ENCODE measurements around the gene ANK2.

Gene ANK2

GRCh38 chr4:113312529-113312928 is 263.1 kb downstream of the ANK2 start:
- Histone ChIP-seq H3K4me1 (ENCODE audit: control insufficient read depth in 1 of 2, insufficient read depth in 1 of 2, low read depth in 1 of 2, low read length in 1 of 2) (no peaks in the 10 kb centered on the region), H3K27me3 (no peaks in the 10 kb centered on the region), H3K27ac (no peak overlapping the region), H3K4me3 (ENCODE audit: low read depth in 1 of 2, low read length in 1 of 2) (no peak overlapping the region), H3K36me3 (no peaks in the 10 kb centered on the region), H3K9me3 (no peaks in the 10 kb centered on the region)
- TF ChIP-seq CTCF (IDR thresholded peaks at IDR 0.05) = no peak

GRCh38 chr4:113314426-113314825 is 265.0 kb downstream of the ANK2 start:
- no peak overlapping the region for H3K27ac ChIP-seq
- H3K27me3 ChIP-seq = no peaks in the 10 kb centered on the region
- H3K4me3 ChIP-seq (ENCODE audit: low read depth in 1 of 2, low read length in 1 of 2) = no peak overlapping the region
- TF ChIP-seq CTCF (IDR thresholded peaks at IDR 0.05) = no peak
- H3K4me1 ChIP-seq (ENCODE audit: control insufficient read depth in 1 of 2, insufficient read depth in 1 of 2, low read depth in 1 of 2, low read length in 1 of 2) = no peaks in the 10 kb centered on the region
- H3K36me3 ChIP-seq = no peaks in the 10 kb centered on the region
- no peaks in the 10 kb centered on the region for H3K9me3 ChIP-seq

- H3K27me3 ChIP-seq = no peaks in the 10 kb centered on the region
- H3K4me3 ChIP-seq (ENCODE audit: low read depth in 1 of 2, low read length in 1 of 2) = no peak overlapping the region
- H3K9me3 ChIP-seq = no peaks in the 10 kb centered on the region
- TF ChIP-seq CTCF (IDR thresholded peaks at IDR 0.05) = no peak
- H3K27ac ChIP-seq = no peak overlapping the region
- H3K4me1 ChIP-seq (ENCODE audit: control insufficient read depth in 1 of 2, insufficient read depth in 1 of 2, low read depth in 1 of 2, low read length in 1 of 2) = no peaks in the 10 kb centered on the region
- no peaks in the 10 kb centered on the region for H3K36me3 ChIP-seq
Measured at GRCh38 chr4:113316879-113317278, 267.4 kb downstream of the ANK2 start.

GRCh38 chr4:113317523-113317922 is 268.1 kb downstream of the ANK2 start:
- Histone ChIP-seq H3K27me3 (no peaks in the 10 kb centered on the region), H3K27ac (no peak overlapping the region), H3K9me3 (no peaks in the 10 kb centered on the region), H3K4me3 (ENCODE audit: low read depth in 1 of 2, low read length in 1 of 2) (no peak overlapping the region), H3K36me3 (no peaks in the 10 kb centered on the region), H3K4me1 (ENCODE audit: control insufficient read depth in 1 of 2, insufficient read depth in 1 of 2, low read depth in 1 of 2, low read length in 1 of 2) (no peaks in the 10 kb centered on the region)
- TF ChIP-seq CTCF (IDR thresholded peaks at IDR 0.05) = no peak

GRCh38 chr4:113322736-113323135 is 273.3 kb downstream of the ANK2 start:
- H3K9me3 ChIP-seq = no peaks in the 10 kb centered on the region
- no peaks in the 10 kb centered on the region for H3K4me1 ChIP-seq (ENCODE audit: control insufficient read depth in 1 of 2, insufficient read depth in 1 of 2, low read depth in 1 of 2, low read length in 1 of 2)
- H3K4me3 ChIP-seq (ENCODE audit: low read depth in 1 of 2, low read length in 1 of 2) = no peak overlapping the region
- no peak for TF ChIP-seq CTCF (IDR thresholded peaks at IDR 0.05)
- no peaks in the 10 kb centered on the region for H3K36me3 ChIP-seq
- no peak overlapping the region for H3K27ac ChIP-seq
- H3K27me3 ChIP-seq = no peaks in the 10 kb centered on the region
